Uterus (tissue), 2 donors: ENCODE data around the gene KCNQ1.

Source experiments
- CTCF ChIP-seq, 4 experiments: fragments of 200-600 bp in 2 of 4; fragments of 450-650 bp in 2 of 4; sonication (generic) in 2 of 4; IDR thresholded peaks; one replicate each; pipeline ENCODE4 v1.5.1; 2016 to 2019; ENCODE audit warnings: antibody characterized with exemption in 4 of 4, mild to moderate bottlenecking in 2 of 4, moderate library complexity in 1 of 4
- POLR2A ChIP-seq, 2 donors: fragments of 450-650 bp; IDR thresholded peaks; one replicate each; pipeline ENCODE4 v1.6.1; 2016; ENCODE audit warnings: antibody characterized with exemption in 2 of 2, mild to moderate bottlenecking in 1 of 2, moderate library complexity in 1 of 2

- TF ChIP-seq CTCF (IDR thresholded peaks at IDR 0.05) (no peak), POLR2A (IDR thresholded peaks at IDR 0.05) (no peak)
Observed at GRCh38 chr11:2661173-2662023, 216.6 kb downstream of the KCNQ1 start.
